IPS-15b (cell line): ENCODE measurements around the gene TNIK.

Experiments
- H3K27me3 ChIP-seq: one replicate; pipeline ENCODE4 v1.6.1; 2013; ENCODE audit warnings: low read length; ENCODE audit not compliant: control insufficient read depth, insufficient read depth
- H3K36me3 ChIP-seq: one replicate; pipeline ENCODE4 v1.6.1; 2013; ENCODE audit warnings: low read length; ENCODE audit not compliant: control insufficient read depth, insufficient read depth
- H3K4me1 ChIP-seq: one replicate; pipeline ENCODE4 v1.6.1; 2013; ENCODE audit warnings: mild to moderate bottlenecking, low read length; ENCODE audit not compliant: control insufficient read depth, insufficient read depth
- H3K4me3 ChIP-seq: one replicate; pipeline ENCODE4 v1.5.1; 2013; ENCODE audit warnings: low read depth, low read length
- H3K9ac ChIP-seq: one replicate; pipeline ENCODE4 v1.6.1; 2013; ENCODE audit warnings: low read depth, mild to moderate bottlenecking, low read length
- H3K9me3 ChIP-seq: one replicate; pipeline ENCODE4 v1.6.1; 2013; ENCODE audit warnings: mild to moderate bottlenecking, low read length; ENCODE audit not compliant: control insufficient read depth, insufficient read depth

Gene TNIK

DNA sequence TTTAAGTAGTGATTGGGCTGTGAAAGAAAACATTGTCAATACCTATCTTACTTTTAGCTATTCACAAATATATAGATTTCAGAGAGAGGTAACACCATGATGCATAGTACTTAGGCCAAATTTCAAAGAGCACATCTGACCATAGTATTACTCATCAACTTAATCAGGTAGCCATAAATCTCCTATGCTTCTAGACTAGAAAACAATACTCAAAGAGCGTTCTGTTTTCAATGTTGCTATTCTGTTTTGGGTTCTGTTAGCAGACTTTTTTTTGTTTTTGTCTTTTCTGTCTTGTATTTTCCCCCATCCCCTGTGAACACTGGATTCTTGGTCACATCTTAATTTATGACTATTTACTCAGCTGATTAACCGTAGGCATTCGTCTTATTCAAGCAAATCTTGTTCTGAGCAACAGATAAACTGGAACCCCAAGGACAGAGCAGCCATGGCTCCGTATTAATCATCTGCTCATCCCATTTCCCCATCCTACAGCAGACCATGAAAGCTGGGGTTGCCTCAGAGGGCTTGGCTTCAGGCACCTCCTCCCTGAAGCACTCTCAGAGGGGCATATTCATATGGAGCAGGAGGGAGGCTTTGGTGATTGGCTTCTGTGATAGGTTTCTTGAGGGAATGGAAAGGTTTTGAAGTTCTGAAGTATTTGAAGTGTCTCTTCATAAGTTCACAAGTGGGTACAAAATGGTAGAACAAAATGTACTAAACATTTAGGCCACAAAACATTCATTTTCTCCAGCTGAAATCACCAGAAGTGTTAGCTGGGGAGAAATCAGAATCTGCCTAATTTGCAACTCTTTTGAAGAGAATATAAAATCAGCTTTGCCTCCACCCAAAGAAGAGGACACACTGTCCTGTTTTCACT lies 105.3 kb downstream of the TNIK start:
- peaks cover 15% of the 10 kb centered on the region for H3K4me1 ChIP-seq
- H3K9ac ChIP-seq = no peak overlapping the region

DNA sequence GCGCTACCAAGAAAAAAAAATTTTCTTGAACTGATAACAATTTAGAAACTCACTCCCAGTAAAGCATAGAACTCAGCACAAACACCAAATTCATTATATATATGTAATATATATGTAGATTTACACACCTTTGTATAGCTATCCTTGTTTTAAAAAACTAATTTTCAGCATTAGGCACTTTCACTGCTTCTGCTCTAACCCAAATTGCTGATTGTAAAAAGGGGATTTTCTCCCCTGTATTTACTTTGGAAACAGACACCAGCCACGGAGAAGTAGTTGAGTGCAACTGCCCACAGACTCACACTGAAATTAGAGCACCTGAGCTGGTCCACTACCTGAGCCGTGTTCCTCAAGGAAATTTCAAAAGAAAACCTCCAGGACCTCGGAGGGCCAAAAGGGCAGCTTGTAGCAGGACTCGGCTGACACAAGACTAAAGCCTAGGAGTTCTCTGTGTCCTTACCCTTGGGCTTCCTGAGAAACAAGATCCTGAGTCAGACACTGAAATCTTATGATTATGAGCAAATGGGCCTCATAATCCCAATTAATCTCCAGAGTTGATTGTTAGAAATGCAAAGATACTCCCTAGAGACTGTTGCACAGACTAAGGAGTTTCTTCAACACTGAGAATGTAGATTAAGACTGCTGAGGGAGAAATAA lies 106.0 kb downstream of the TNIK start:
- Histone ChIP-seq H3K9me3 (no peaks in the 10 kb centered on the region), H3K9ac (no peak overlapping the region), H3K27me3 (no peaks in the 10 kb centered on the region), H3K4me1 (peaks cover 15% of the 10 kb centered on the region), H3K4me3 (no peak overlapping the region), H3K36me3 (no peaks in the 10 kb centered on the region)

More for the DNA sequence above, 105.3 kb downstream of the TNIK start:
- H3K36me3 ChIP-seq = no peaks in the 10 kb centered on the region
- no peaks in the 10 kb centered on the region for H3K9me3 ChIP-seq
- H3K4me3 ChIP-seq = no peak overlapping the region
- no peaks in the 10 kb centered on the region for H3K27me3 ChIP-seq

DNA sequence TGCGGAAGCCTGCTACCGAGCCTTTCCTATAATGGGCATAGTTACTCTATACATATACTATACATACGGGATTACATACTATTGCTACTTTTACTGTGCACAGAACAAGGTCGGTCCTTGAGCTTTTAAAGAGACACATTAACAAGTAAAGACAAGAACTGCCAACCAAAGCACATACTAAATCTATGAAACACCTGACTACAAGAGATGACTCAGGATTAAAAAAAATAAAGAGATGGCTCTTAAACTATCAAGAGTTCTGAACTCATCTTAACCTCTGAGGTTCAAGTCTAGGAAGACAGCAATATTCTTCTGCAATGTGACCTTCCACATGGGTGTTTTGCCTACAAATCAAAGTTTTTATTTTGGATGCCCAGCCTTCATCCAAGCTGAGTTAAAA lies 106.8 kb downstream of the TNIK start:
- Histone ChIP-seq H3K27me3 (no peaks in the 10 kb centered on the region), H3K9me3 (no peaks in the 10 kb centered on the region), H3K36me3 (no peaks in the 10 kb centered on the region), H3K4me3 (no peak overlapping the region), H3K4me1 (peaks cover 15% of the 10 kb centered on the region), H3K9ac (no peak overlapping the region)

DNA sequence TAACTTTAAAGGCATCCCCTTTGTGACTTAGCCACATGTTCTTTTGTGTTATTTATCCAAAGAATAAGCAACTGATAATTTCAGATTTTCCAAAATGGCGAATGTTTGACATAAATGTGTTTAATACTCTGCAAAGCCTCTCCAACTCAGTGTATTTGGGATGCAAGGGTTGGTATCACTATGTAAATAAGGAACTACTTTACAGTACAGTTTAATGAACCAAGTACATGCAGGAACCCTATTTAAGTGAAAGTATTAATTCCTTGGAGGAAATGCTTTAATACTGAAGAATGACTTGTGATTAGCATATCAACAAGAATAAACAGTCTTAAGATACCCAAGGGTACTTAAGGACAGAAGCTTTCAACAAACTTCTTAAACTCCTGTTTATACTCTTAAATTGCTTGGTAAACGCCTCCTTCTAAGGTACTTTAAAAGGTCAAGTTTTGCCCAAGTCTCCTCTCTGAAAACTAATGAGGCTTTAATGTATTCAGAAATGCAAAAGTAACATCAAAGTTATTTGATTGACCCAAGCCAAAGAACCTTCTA lies 107.7 kb downstream of the TNIK start:
- H3K36me3 ChIP-seq = no peaks in the 10 kb centered on the region
- H3K9ac ChIP-seq = no peak overlapping the region
- H3K9me3 ChIP-seq = no peaks in the 10 kb centered on the region
- H3K27me3 ChIP-seq = no peaks in the 10 kb centered on the region
- no peak overlapping the region for H3K4me3 ChIP-seq
- peaks cover 20% of the 10 kb centered on the region for H3K4me1 ChIP-seq

DNA sequence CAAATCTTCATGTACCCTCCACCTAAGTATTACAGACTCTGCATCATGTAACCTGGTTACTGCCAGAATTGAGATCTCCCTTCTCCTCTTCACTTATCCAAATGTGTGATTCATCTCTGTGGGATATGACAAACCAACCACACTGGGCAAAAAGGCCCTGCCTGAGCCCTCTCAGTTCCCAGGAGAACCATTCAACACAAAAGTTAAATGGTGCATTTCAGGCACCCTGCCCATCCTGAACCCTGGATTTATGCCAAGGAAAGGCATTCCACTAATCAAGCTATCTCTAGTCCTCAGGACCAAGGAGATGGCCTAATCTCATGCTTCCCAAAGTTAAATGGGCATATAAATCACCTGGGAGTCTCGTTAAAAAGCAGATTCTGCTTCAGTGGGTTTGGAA lies 108.5 kb downstream of the TNIK start:
- Histone ChIP-seq H3K4me3 (no peak overlapping the region), H3K9ac (no peak overlapping the region), H3K9me3 (no peaks in the 10 kb centered on the region), H3K4me1 (peaks cover 24% of the 10 kb centered on the region), H3K27me3 (no peaks in the 10 kb centered on the region), H3K36me3 (no peaks in the 10 kb centered on the region)

DNA sequence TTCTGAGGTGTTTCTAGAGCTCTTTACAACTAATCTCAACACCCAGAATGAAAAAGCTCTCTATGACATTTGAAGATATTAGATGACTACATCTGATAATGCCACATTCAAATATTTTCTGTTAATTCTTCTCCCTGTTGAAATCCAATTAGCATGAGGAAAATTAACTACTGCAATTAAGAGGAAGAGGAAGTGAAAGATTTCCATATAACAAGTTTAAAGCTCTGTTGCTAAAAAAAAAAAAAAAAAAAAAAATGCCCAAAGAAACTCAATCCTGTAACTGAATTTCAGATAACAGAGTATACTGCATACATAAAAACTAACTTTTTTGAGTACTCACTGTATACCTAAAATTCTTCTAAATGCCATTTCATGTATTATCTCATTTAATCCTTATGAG lies 109.8 kb downstream of the TNIK start:
- no peak overlapping the region for H3K4me3 ChIP-seq
- no peak overlapping the region for H3K9ac ChIP-seq
- H3K9me3 ChIP-seq = no peaks in the 10 kb centered on the region
- peaks cover 24% of the 10 kb centered on the region for H3K4me1 ChIP-seq
- H3K36me3 ChIP-seq = no peaks in the 10 kb centered on the region
- H3K27me3 ChIP-seq = no peaks in the 10 kb centered on the region

DNA sequence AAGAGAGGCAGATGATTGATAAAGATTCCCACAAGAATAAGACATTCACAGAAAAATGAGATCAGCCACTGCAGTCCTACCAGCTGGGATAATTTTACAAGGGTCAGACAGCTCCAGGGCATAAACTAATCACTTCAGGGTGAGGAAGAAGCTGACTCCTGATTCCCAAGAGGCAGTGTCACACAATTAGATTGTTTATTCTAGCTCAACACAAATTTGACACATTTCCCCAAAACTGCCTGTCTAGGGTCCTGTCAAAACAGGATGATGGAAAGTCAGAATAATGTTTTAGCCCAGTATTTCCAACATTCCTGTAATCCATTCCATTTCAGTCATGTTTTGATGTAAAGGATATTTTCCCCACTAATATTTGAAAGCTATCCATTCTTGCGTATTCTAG lies 110.8 kb downstream of the TNIK start:
- no peak overlapping the region for H3K9ac ChIP-seq
- H3K4me1 ChIP-seq = peaks cover 25% of the 10 kb centered on the region
- H3K9me3 ChIP-seq = no peaks in the 10 kb centered on the region

DNA sequence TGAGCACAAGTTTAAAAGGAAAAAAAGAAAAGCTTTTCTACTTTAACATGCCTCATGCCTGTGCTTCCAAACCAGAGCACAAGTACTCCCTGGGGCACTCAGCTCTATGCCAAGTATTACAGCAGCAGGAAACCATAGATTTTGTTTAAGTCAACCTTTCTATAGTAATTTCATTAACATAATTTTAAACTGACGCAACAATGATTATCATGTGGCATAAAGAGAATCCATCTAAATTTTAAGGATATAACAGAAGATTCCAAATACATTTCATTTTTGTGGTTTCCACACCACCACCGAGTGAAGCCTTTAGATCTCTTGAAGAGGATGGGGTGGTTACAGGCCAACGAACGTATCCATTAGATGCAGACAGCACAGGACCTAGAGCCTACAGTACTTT lies 112.1 kb downstream of the TNIK start:
- Histone ChIP-seq H3K9ac (no peak overlapping the region), H3K4me1 (peaks cover 24% of the 10 kb centered on the region), H3K4me3 (no peak overlapping the region)

More for the DNA sequence above, 110.8 kb downstream of the TNIK start:
- Histone ChIP-seq H3K27me3 (no peaks in the 10 kb centered on the region), H3K4me3 (no peak overlapping the region), H3K36me3 (no peaks in the 10 kb centered on the region)

DNA sequence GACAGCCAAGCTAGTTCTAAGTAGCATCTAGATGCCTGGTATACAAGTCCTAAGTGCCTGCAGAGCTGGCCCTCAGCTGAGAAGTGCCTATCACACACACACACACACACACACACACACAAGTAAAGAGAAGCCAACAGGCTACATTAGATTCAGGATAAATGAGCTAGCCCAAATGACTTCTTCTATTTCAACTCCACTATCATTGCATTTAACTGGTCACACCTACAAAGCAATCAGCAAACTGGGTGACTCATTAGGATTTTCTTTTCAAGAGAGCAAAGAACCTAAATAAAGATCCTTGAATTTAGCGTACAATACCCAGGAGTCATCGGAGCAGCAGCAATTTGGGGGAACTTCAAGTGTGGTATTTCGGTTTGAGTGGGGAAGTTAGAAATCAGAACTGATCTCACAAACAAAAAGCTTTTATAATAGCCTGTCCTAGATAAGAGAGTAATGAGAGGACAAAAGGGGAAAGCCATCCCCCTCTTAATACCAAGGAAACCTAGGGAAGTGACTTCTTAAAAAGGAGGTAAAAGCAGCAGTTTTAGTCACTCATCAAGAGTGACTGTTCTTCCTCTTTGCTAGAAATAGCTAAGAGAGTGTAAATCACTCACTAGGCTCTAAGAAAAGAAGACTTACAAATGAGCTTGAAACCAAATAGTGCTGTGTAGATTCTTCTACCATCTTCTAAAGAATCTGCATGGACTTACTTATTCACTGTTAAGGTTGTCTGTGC lies 112.7 kb downstream of the TNIK start:
- Histone ChIP-seq H3K9ac (no peak overlapping the region), H3K4me3 (no peak overlapping the region), H3K4me1 (peaks cover 18% of the 10 kb centered on the region), H3K9me3 (no peaks in the 10 kb centered on the region), H3K27me3 (no peaks in the 10 kb centered on the region), H3K36me3 (no peaks in the 10 kb centered on the region)

More for the DNA sequence above, 112.1 kb downstream of the TNIK start:
- no peaks in the 10 kb centered on the region for H3K9me3 ChIP-seq
- H3K27me3 ChIP-seq = no peaks in the 10 kb centered on the region
- no peaks in the 10 kb centered on the region for H3K36me3 ChIP-seq

DNA sequence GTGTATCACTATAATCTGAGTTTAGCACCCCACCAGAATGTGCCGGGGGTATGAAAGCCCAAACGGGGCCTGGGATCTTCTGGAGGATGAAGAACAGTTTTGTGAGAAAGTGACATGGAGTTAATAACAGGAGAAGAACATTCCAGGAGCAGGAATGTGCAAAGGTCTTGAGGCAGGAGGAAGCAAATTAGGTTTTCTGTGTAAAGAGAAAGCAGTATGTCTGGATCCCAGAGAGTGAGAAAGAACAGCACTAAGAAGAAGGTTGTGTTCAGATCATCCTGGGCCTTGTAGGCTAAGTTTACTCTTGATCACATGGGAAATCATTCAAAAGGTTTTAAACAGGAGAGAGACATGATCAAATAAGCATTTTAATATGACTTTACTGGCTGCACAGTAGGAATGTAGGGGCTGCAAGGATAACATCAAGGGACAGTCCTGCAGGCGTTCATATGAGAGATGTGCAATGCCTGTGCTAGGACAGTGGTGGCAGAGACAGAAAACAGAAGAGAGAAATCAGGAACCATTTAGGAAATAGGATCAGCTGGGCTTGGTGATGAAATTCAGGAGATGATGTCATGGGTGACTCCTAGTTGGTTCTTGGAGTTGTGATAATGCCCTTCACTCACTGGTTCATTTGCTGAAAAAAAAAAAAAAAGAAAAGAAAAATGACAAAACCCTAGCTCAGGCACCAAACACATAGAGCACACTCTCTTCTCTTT lies 113.5 kb downstream of the TNIK start:
- Histone ChIP-seq H3K4me1 (peaks cover 13% of the 10 kb centered on the region), H3K4me3 (no peak overlapping the region), H3K9me3 (no peaks in the 10 kb centered on the region), H3K9ac (no peak overlapping the region), H3K27me3 (no peaks in the 10 kb centered on the region), H3K36me3 (no peaks in the 10 kb centered on the region)

DNA sequence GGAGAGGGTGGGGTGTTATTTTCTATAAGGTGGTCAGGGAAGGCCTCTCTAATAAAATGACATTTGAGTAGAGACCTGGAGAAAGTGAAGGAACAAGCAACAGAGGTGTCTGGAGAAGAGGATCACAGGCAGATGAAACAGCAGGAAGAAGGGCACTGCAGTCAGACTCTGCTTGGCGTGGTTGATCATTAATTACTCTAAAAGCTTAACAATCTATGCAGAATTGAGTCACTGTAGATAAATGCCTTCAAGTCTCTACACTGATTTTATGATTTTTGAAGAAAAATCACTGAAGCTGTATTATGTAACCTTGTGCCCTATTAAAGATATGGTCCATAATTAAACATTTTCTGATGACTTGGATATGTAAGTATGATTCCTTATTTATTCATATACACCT lies 114.2 kb downstream of the TNIK start:
- no peaks in the 10 kb centered on the region for H3K36me3 ChIP-seq
- peaks cover 13% of the 10 kb centered on the region for H3K4me1 ChIP-seq
- H3K4me3 ChIP-seq = no peak overlapping the region
- no peaks in the 10 kb centered on the region for H3K27me3 ChIP-seq
- H3K9me3 ChIP-seq = no peaks in the 10 kb centered on the region
- H3K9ac ChIP-seq = no peak overlapping the region
